ENCODE measurements around the gene C6orf52.
"Not testable (repeated sequence)": the region's sequence is repeated elsewhere in the genome, so short reads cannot be mapped to it uniquely, and the experiment has no call there.

The C6orf52 gene

GRCh38 chr6:10723567-10723881, 29.1 kb upstream of the C6orf52 start:
- Histone ChIP-seq H3K27me3 (ENCODE audit: insufficient read depth, low read length) (no peaks in the 10 kb centered on the region), H3K36me3 (ENCODE audit: insufficient read depth, low read length) (peaks cover 33% of the 10 kb centered on the region), H3K9me3 (ENCODE audit: insufficient read depth, low read depth, low read length) (0 out of 2 replicates have a peak, but pooled peaks cover 2% of the 10 kb centered on the region), H3K4me1 (ENCODE audit: insufficient read depth, low read length) (peaks cover 12% of the 10 kb centered on the region; the same call in 1 of the 2 replicates), H3K9ac (ENCODE audit: low read depth, low read length) (peak overlapping the region; percentile 94), H3K27ac (ENCODE audit: low read depth, low read length) (peak overlapping the region; percentile 96), H3K4me3 (ENCODE audit: low read length) (peak overlapping the region; percentile 92)
- WGBS = 53% methylated on average over 7 of the region's 7 CpGs

GRCh38 chr6:10722820-10723566, 28.6 kb upstream of the C6orf52 start, which contains the start of gene TMEM14C:
Gene TMEM14C (plus strand): TSS chr6:10723070. CDS start chr6:10724614, 1,544 bp downstream.
- Histone ChIP-seq H3K4me3 (ENCODE audit: low read length) (peak within 1 kb of the TSS; percentile 92), H3K9me3 (ENCODE audit: insufficient read depth, low read depth, low read length) (0 out of 2 replicates have a peak, but pooled peaks cover 7% of the 10 kb centered on the region), H3K36me3 (ENCODE audit: insufficient read depth, low read length) (peaks cover 28% of the 10 kb centered on the region), H3K27me3 (ENCODE audit: insufficient read depth, low read length) (no peaks in the 10 kb centered on the region), H3K4me1 (ENCODE audit: insufficient read depth, low read length) (peaks cover 12% of the 10 kb centered on the region; the same call in 1 of the 2 replicates), H3K27ac (ENCODE audit: low read depth, low read length) (peak within 1 kb of the TSS; percentile 96), H3K9ac (ENCODE audit: low read depth, low read length) (peak within 1 kb of the TSS; percentile 94)
- WGBS = under 1% methylated on average over 55 of the region's 55 CpGs

- 13% methylated on average over 6 of the region's 6 CpGs for WGBS
- Histone ChIP-seq H3K4me3 (ENCODE audit: low read length) (peak overlapping the region; percentile 92), H3K27ac (ENCODE audit: low read depth, low read length) (peak overlapping the region; percentile 96), H3K27me3 (ENCODE audit: insufficient read depth, low read length) (no peaks in the 10 kb centered on the region), H3K36me3 (ENCODE audit: insufficient read depth, low read length) (peaks cover 24% of the 10 kb centered on the region), H3K9me3 (ENCODE audit: insufficient read depth, low read depth, low read length) (0 out of 2 replicates have a peak, but pooled peaks cover 10% of the 10 kb centered on the region), H3K4me1 (ENCODE audit: insufficient read depth, low read length) (peaks cover 12% of the 10 kb centered on the region; the same call in 1 of the 2 replicates), H3K9ac (ENCODE audit: low read depth, low read length) (peak overlapping the region; percentile 94)
Measured at GRCh38 chr6:10722570-10722819, 28.1 kb upstream of the C6orf52 start.

- H3K27ac ChIP-seq (ENCODE audit: low read depth, low read length) = peak overlapping the region; percentile 96
- peak overlapping the region; percentile 92 for H3K4me3 ChIP-seq (ENCODE audit: low read length)
- WGBS = 92% methylated on average over 11 of the region's 11 CpGs
Measured at GRCh38 chr6:10721850-10722569, 27.6 kb upstream of the C6orf52 start.

GRCh38 chr6:10720960-10721849, 26.8 kb upstream of the C6orf52 start:
- Histone ChIP-seq H3K36me3 (ENCODE audit: insufficient read depth, low read length) (peaks cover 16% of the 10 kb centered on the region), H3K4me1 (ENCODE audit: insufficient read depth, low read length) (peaks cover 12% of the 10 kb centered on the region; the same call in 1 of the 2 replicates), H3K9me3 (ENCODE audit: insufficient read depth, low read depth, low read length) (0 out of 2 replicates have a peak, but pooled peaks cover 10% of the 10 kb centered on the region)
- H3K27me3 ChIP-seq (ENCODE audit: insufficient read depth, low read length); H3K27ac ChIP-seq (ENCODE audit: low read depth, low read length); H3K9ac ChIP-seq (ENCODE audit: low read depth, low read length); H3K4me3 ChIP-seq (ENCODE audit: low read length): not testable (repeated sequence)
- 97% methylated on average over 16 of the region's 17 CpGs for WGBS

More at GRCh38 chr6:10721850-10722569, 27.6 kb upstream of the C6orf52 start:
- Histone ChIP-seq H3K9ac (ENCODE audit: low read depth, low read length) (peak overlapping the region; percentile 94), H3K4me1 (ENCODE audit: insufficient read depth, low read length) (peaks cover 12% of the 10 kb centered on the region; the same call in 1 of the 2 replicates), H3K36me3 (ENCODE audit: insufficient read depth, low read length) (peaks cover 20% of the 10 kb centered on the region), H3K9me3 (ENCODE audit: insufficient read depth, low read depth, low read length) (0 out of 2 replicates have a peak, but pooled peaks cover 10% of the 10 kb centered on the region), H3K27me3 (ENCODE audit: insufficient read depth, low read length) (no peaks in the 10 kb centered on the region)

- Histone ChIP-seq H3K27ac (ENCODE audit: low read depth, low read length) (no peak overlapping the region), H3K36me3 (ENCODE audit: insufficient read depth, low read length) (peaks cover 9% of the 10 kb centered on the region), H3K9me3 (ENCODE audit: insufficient read depth, low read depth, low read length) (0 out of 2 replicates have a peak, but pooled peaks cover 10% of the 10 kb centered on the region), H3K9ac (ENCODE audit: low read depth, low read length) (no peak overlapping the region), H3K4me3 (ENCODE audit: low read length) (no peak overlapping the region), H3K4me1 (ENCODE audit: insufficient read depth, low read length) (peaks cover 12% of the 10 kb centered on the region; the same call in 1 of the 2 replicates), H3K27me3 (ENCODE audit: insufficient read depth, low read length) (no peaks in the 10 kb centered on the region)
- 96% methylated on average over 49 of the region's 49 CpGs for WGBS
Measured at GRCh38 chr6:10720265-10720959, 26.0 kb upstream of the C6orf52 start.

- Histone ChIP-seq H3K4me3 (ENCODE audit: low read length) (no peak overlapping the region), H3K27ac (ENCODE audit: low read depth, low read length) (no peak overlapping the region), H3K4me1 (ENCODE audit: insufficient read depth, low read length) (peaks cover 12% of the 10 kb centered on the region; the same call in 1 of the 2 replicates), H3K36me3 (ENCODE audit: insufficient read depth, low read length) (peaks cover 4% of the 10 kb centered on the region), H3K9me3 (ENCODE audit: insufficient read depth, low read depth, low read length) (0 out of 2 replicates have a peak, but pooled peaks cover 10% of the 10 kb centered on the region), H3K9ac (ENCODE audit: low read depth, low read length) (no peak overlapping the region), H3K27me3 (ENCODE audit: insufficient read depth, low read length) (no peaks in the 10 kb centered on the region)
- 96% methylated on average over 21 of the region's 21 CpGs for WGBS
Measured at GRCh38 chr6:10719964-10720264, 25.5 kb upstream of the C6orf52 start.

GRCh38 chr6:10719296-10719963, 25.0 kb upstream of the C6orf52 start:
- Histone ChIP-seq H3K4me3 (ENCODE audit: low read length) (no peak overlapping the region), H3K27me3 (ENCODE audit: insufficient read depth, low read length) (no peaks in the 10 kb centered on the region), H3K36me3 (ENCODE audit: insufficient read depth, low read length) (no peaks in the 10 kb centered on the region), H3K27ac (ENCODE audit: low read depth, low read length) (no peak overlapping the region), H3K9ac (ENCODE audit: low read depth, low read length) (no peak overlapping the region), H3K9me3 (ENCODE audit: insufficient read depth, low read depth, low read length) (0 out of 2 replicates have a peak, but pooled peaks cover 10% of the 10 kb centered on the region), H3K4me1 (ENCODE audit: insufficient read depth, low read length) (peaks cover 10% of the 10 kb centered on the region; the same call in 1 of the 2 replicates)
- WGBS = 94% methylated on average over 8 of the region's 8 CpGs

GRCh38 chr6:10713962-10714361, 19.5 kb upstream of the C6orf52 start:
- Histone ChIP-seq H3K9me3 (ENCODE audit: insufficient read depth, low read depth, low read length) (0 out of 2 replicates have a peak, but pooled peaks cover 10% of the 10 kb centered on the region), H3K9ac (ENCODE audit: low read depth, low read length) (no peak overlapping the region), H3K27ac (ENCODE audit: low read depth, low read length) (no peak overlapping the region), H3K36me3 (ENCODE audit: insufficient read depth, low read length) (peaks cover 20% of the 10 kb centered on the region), H3K4me1 (ENCODE audit: insufficient read depth, low read length) (no peaks in the 10 kb centered on the region), H3K27me3 (ENCODE audit: insufficient read depth, low read length) (no peaks in the 10 kb centered on the region), H3K4me3 (ENCODE audit: low read length) (no peak overlapping the region)
- WGBS = 94% methylated on average over 8 of the region's 8 CpGs

GRCh38 chr6:10696655-10697054, 2.2 kb upstream of the C6orf52 start:
- Histone ChIP-seq H3K27me3 (ENCODE audit: insufficient read depth, low read length) (no peaks in the 10 kb centered on the region), H3K36me3 (ENCODE audit: insufficient read depth, low read length) (peaks cover 46% of the 10 kb centered on the region), H3K4me1 (ENCODE audit: insufficient read depth, low read length) (peaks cover 9% of the 10 kb centered on the region; the same call in 1 of the 2 replicates), H3K9ac (ENCODE audit: low read depth, low read length) (no peak overlapping the region), H3K4me3 (ENCODE audit: low read length) (peak overlapping the region; percentile 82), H3K27ac (ENCODE audit: low read depth, low read length) (no peak overlapping the region), H3K9me3 (ENCODE audit: insufficient read depth, low read depth, low read length) (0 out of 2 replicates have a peak, but pooled peaks cover 2% of the 10 kb centered on the region)
- WGBS = 95% methylated on average over 4 of the region's 4 CpGs

All from HUES64 (cell line).